NB4 (cell line): ENCODE measurements around the gene NACC2.

Experiments
- MYC ChIP-seq: IDR thresholded peaks from 2 replicates; pipeline ENCODE4 v1.6.1; 2011; ENCODE audit warnings: low read depth, low read length
- POLR2A ChIP-seq: IDR thresholded peaks from 2 replicates; pipeline ENCODE4 v1.6.1; 2011; ENCODE audit warnings: mild to moderate bottlenecking; ENCODE audit not compliant: insufficient read length; ENCODE audit errors: extremely low read depth
- TF ChIP-seq, protein P1 (sequence below): IDR thresholded peaks from one replicate; pipeline ENCODE4 v1.5.1; 2012; ENCODE audit warnings: low read depth, low read length
- TF ChIP-seq, protein P2 (sequence below): IDR thresholded peaks from 2 replicates; pipeline ENCODE4 v1.6.1; 2011; ENCODE audit warnings: low read depth, low read length

DNA sequence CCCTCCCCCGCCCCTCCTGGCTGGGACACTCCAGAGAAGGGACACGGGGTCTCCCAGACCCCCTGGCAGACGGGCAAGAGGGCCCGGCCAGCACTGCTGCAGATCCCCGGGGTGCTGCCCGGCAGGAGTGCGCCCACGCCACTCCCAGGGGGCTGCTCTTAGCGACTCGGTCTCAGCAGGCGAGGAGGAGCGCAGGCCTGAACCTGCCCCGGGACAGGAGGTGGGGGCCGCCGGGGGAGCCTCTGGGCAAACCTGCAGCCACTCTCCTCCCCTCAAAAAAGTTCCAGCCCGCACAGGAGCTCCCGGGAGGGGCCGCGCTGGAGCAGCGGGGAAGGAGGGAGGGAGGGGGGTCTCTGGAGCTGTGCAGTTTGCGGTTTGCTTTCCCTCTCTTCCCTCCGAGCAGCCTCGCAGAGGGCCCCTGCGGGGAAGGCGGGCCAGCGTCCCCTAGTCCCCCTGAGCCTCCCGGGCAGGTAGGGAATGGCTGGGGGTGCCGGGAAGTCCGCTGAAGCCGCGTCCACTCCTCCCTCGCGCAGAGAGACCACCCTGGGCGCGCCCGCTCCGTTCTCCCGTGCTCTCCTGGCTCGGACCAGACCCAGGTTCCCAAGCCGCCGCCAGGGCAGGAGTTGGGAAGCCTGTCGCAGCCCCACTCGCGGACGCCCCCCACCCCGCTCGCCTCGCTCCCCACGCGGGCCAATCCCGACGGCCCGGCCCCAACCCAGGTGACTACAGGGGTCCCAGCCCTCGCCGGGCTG is 44.2 kb downstream of the NACC2 start:
- TF ChIP-seq, protein P1, sequence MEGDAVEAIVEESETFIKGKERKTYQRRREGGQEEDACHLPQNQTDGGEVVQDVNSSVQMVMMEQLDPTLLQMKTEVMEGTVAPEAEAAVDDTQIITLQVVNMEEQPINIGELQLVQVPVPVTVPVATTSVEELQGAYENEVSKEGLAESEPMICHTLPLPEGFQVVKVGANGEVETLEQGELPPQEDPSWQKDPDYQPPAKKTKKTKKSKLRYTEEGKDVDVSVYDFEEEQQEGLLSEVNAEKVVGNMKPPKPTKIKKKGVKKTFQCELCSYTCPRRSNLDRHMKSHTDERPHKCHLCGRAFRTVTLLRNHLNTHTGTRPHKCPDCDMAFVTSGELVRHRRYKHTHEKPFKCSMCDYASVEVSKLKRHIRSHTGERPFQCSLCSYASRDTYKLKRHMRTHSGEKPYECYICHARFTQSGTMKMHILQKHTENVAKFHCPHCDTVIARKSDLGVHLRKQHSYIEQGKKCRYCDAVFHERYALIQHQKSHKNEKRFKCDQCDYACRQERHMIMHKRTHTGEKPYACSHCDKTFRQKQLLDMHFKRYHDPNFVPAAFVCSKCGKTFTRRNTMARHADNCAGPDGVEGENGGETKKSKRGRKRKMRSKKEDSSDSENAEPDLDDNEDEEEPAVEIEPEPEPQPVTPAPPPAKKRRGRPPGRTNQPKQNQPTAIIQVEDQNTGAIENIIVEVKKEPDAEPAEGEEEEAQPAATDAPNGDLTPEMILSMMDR, result no peak
- no peak for TF ChIP-seq POLR2A
- TF ChIP-seq, protein P2, sequence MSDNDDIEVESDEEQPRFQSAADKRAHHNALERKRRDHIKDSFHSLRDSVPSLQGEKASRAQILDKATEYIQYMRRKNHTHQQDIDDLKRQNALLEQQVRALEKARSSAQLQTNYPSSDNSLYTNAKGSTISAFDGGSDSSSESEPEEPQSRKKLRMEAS, result no peak
- no peak for TF ChIP-seq MYC
